Neuronal stem cell (in vitro differentiated cells): ENCODE results near the gene BTBD9.

Source experiments
- DNase-seq: peaks from one replicate; pipeline ENCODE4 v3.0.0-alpha.2; 2013; ENCODE audit warnings: low spot score
- H2AFZ ChIP-seq: one replicate; pipeline ENCODE4 v1.6.1; 2013; ENCODE audit warnings: mild to moderate bottlenecking, low read length, inconsistent platforms
- H2AK5ac ChIP-seq: 2 replicates; pipeline ENCODE4 v1.6.1; 2013; ENCODE audit warnings: low read depth, mild to moderate bottlenecking, inconsistent platforms, low read length, moderate library complexity, mixed read lengths
- H2BK120ac ChIP-seq: 2 replicates; pipeline ENCODE4 v1.6.1; 2013; ENCODE audit warnings: low read depth, mild to moderate bottlenecking, inconsistent platforms, low read length, moderate library complexity, mixed read lengths
- H2BK12ac ChIP-seq: one replicate; pipeline ENCODE4 v1.6.1; 2013; ENCODE audit warnings: low read length, inconsistent platforms
- H2BK15ac ChIP-seq: 2 replicates; pipeline ENCODE4 v1.6.1; 2013; ENCODE audit warnings: mild to moderate bottlenecking, low read length, inconsistent platforms, mixed read lengths
- H2BK5ac ChIP-seq: one replicate; pipeline ENCODE4 v1.6.1; 2013; ENCODE audit warnings: inconsistent platforms, mild to moderate bottlenecking, low read length, moderate library complexity
- H3K14ac ChIP-seq: one replicate; pipeline ENCODE4 v1.6.1; 2013; ENCODE audit warnings: low read length, inconsistent platforms
- H3K18ac ChIP-seq: 2 replicates; pipeline ENCODE4 v1.6.1; 2013; ENCODE audit warnings: low read length, inconsistent platforms
- H3K23ac ChIP-seq: 2 replicates; pipeline ENCODE4 v1.6.1; 2013; ENCODE audit warnings: low read depth, mild to moderate bottlenecking, mixed read lengths, low read length, inconsistent platforms; ENCODE audit not compliant: poor library complexity
- H3K27ac ChIP-seq: replicated peaks from 3 replicates; pipeline ENCODE4 v1.5.1; 2013; ENCODE audit warnings: low read length, inconsistent platforms
- H3K27me3 ChIP-seq, 3 experiments: 2 replicates each; pipeline ENCODE4 v1.6.1; 2013; ENCODE audit warnings: low read length in 3 of 3, mild to moderate bottlenecking in 2 of 3, inconsistent platforms in 1 of 3, low read depth in 1 of 3, mixed read lengths in 1 of 3, moderate library complexity in 1 of 3; ENCODE audit not compliant: control insufficient read depth in 3 of 3, insufficient read depth in 3 of 3
- H3K36me3 ChIP-seq, 2 donors: replicated peaks in 1 of 2; 2 replicates each; pipeline ENCODE4 v1.6.1; 2013; ENCODE audit warnings: low read length in 2 of 2; ENCODE audit not compliant: control insufficient read depth in 2 of 2, insufficient read depth in 2 of 2
- H3K4ac ChIP-seq: 2 replicates; pipeline ENCODE4 v1.6.1; 2013; ENCODE audit warnings: inconsistent platforms, mild to moderate bottlenecking, low read length, moderate library complexity
- H3K4me1 ChIP-seq, 2 donors: 1 replicate in 1 of 2; 2 replicates in 1 of 2; pipeline ENCODE4 v1.6.1; 2013; ENCODE audit warnings: low read length in 2 of 2, low read depth in 1 of 2; ENCODE audit not compliant: control insufficient read depth in 2 of 2, insufficient read depth in 1 of 2
- H3K4me2 ChIP-seq: one replicate; pipeline ENCODE4 v1.6.1; 2013; ENCODE audit warnings: mild to moderate bottlenecking, low read length, inconsistent platforms; ENCODE audit not compliant: insufficient read depth, poor library complexity, severe bottlenecking
- H3K4me3 ChIP-seq, 2 donors: 2 replicates each; pipeline ENCODE4 v1.5.1; 2013; ENCODE audit warnings: low read length in 2 of 2, mild to moderate bottlenecking in 2 of 2, inconsistent platforms in 1 of 2, moderate library complexity in 1 of 2
- H3K79me1 ChIP-seq: one replicate; pipeline ENCODE4 v1.6.1; 2013; ENCODE audit warnings: low read depth, mild to moderate bottlenecking, inconsistent platforms, low read length, moderate library complexity
- H3K9ac ChIP-seq: one replicate; pipeline ENCODE4 v1.6.1; 2013; ENCODE audit warnings: mild to moderate bottlenecking, low read depth, low read length, inconsistent platforms; ENCODE audit not compliant: poor library complexity
- H3K9me3 ChIP-seq, 2 donors: replicated peaks in 1 of 2; 2 replicates each; pipeline versions ENCODE3 to v1.6.1; 2013; ENCODE audit warnings: low read length in 2 of 2, mild to moderate bottlenecking in 2 of 2, inconsistent platforms in 1 of 2, low read depth in 1 of 2, mixed read lengths in 1 of 2, moderate library complexity in 1 of 2; ENCODE audit not compliant: control insufficient read depth in 2 of 2, insufficient read depth in 1 of 2
- H4K8ac ChIP-seq: one replicate; pipeline ENCODE4 v1.6.1; 2013; ENCODE audit warnings: low read depth, mild to moderate bottlenecking, inconsistent platforms, low read length, moderate library complexity
- H4K91ac ChIP-seq: one replicate; pipeline ENCODE4 v1.6.1; 2013; ENCODE audit warnings: low read length, low read depth, mild to moderate bottlenecking, inconsistent platforms; ENCODE audit not compliant: poor library complexity
- WGBS, 2 donors: extraction: QIAGEN DNeasy Blood & Tissue Kit; methylation state at CpG; one replicate each; pipeline ENCODE4 v1.1.7; 2013; ENCODE audit warnings: missing lambda C conversion rate in 2 of 2, mixed read lengths in 1 of 2; ENCODE audit not compliant: insufficient read length in 2 of 2, insufficient replicate concordance in 1 of 2; ENCODE audit errors: extremely low coverage in 2 of 2; 5-methylcytosine and 5-hydroxymethylcytosine counted together

BTBD9 gene

GRCh38 chr6:38221251-38221650 lies 418.5 kb downstream of the BTBD9 start:
- no peaks in the 10 kb centered on the region for H3K27me3 ChIP-seq
- H3K27ac ChIP-seq = no peak overlapping the region
- no peak overlapping the region for H3K4me2 ChIP-seq
- no peak overlapping the region for H2BK15ac ChIP-seq
- no peaks in the 10 kb centered on the region for H3K79me1 ChIP-seq
- no peaks in the 10 kb centered on the region for H3K36me3 ChIP-seq
- DNase-seq = no peak
- H3K9ac ChIP-seq = no peak overlapping the region
- H3K4me1 ChIP-seq = peaks cover 2 to 9% of the 10 kb centered on the region in 2 donors
- no peak overlapping the region for H4K8ac ChIP-seq
- peak overlapping the region; percentile 21 for H3K18ac ChIP-seq
- H2BK12ac ChIP-seq = no peak overlapping the region
- H3K9me3 ChIP-seq = no peaks in the 10 kb centered on the region
- no peak overlapping the region for H3K23ac ChIP-seq
- no peak overlapping the region for H2AK5ac ChIP-seq
- H2AFZ ChIP-seq = no peak overlapping the region
- peak overlapping the region; percentile 47 for H3K14ac ChIP-seq
- no peak overlapping the region for H3K4me3 ChIP-seq
- H4K91ac ChIP-seq = no peak overlapping the region
- H3K4ac ChIP-seq = no peak overlapping the region
- no peak overlapping the region for H2BK5ac ChIP-seq
- H2BK120ac ChIP-seq = no peak overlapping the region
- WGBS, 2 donors = no CpG with 5 or more reads among the region's 4 CpGs

DNA sequence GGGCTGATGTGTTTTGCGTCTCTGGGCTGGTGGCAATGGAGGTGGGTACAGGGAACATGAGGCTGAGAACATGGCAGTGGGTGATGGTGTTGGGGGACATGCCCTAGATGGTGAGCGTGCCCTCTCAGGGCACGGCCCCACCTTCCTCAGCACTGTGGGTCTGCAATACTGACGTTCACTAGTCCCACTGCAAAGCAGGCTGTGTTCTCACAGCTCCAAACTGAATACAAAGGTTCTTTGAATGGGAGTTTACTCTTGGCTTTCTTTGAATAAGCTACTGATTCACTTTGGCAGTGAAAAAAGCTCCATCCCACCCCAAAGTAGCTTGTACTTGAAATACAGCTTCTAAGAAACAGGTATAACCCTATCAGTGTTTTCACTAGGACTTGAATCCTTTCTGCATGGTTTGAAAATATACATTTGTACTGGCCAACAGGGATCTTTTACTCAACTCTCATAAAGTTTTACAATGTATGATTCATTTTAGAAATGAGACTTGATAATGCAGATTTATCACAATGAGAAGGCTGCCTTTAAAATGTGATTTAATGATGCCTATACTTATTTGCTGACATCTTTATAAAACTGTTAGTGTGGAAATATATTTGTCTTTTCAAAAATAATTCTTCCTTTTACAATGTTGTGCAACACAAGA lies 419.5 kb downstream of the BTBD9 start:
- H3K23ac ChIP-seq = no peak overlapping the region
- no peak overlapping the region for H3K18ac ChIP-seq
- H2AK5ac ChIP-seq = no peak overlapping the region
- H2BK12ac ChIP-seq = no peak overlapping the region
- no peak overlapping the region for H2BK15ac ChIP-seq
- H2AFZ ChIP-seq = no peak overlapping the region
- H3K9ac ChIP-seq = no peak overlapping the region
- no peaks in the 10 kb centered on the region for H3K36me3 ChIP-seq
- H3K79me1 ChIP-seq = no peaks in the 10 kb centered on the region
- H3K14ac ChIP-seq = no peak overlapping the region
- no peak overlapping the region for H3K27ac ChIP-seq
- H4K8ac ChIP-seq = no peak overlapping the region
- H3K4me3 ChIP-seq = peak overlapping the region in 1 of 2 donors; percentile 52
- no peak overlapping the region for H4K91ac ChIP-seq
- no CpG with 5 or more reads among the region's 4 CpGs for WGBS, 2 donors
- no peaks in the 10 kb centered on the region for H3K27me3 ChIP-seq
- no peak overlapping the region for H2BK5ac ChIP-seq
- peaks cover 7 to 9% of the 10 kb centered on the region in 2 donors for H3K4me1 ChIP-seq
- no peak overlapping the region for H3K4ac ChIP-seq
- H3K4me2 ChIP-seq = no peak overlapping the region
- DNase-seq = no peak
- no peaks in the 10 kb centered on the region for H3K9me3 ChIP-seq
- no peak overlapping the region for H2BK120ac ChIP-seq

- Histone ChIP-seq H3K36me3 (no peaks in the 10 kb centered on the region), H3K4ac (no peak overlapping the region)
- WGBS, 2 donors = no CpG with 5 or more reads among the region's 1 CpG
Observed at GRCh38 chr6:38218235-38218634, 421.5 kb downstream of the BTBD9 start.

DNA sequence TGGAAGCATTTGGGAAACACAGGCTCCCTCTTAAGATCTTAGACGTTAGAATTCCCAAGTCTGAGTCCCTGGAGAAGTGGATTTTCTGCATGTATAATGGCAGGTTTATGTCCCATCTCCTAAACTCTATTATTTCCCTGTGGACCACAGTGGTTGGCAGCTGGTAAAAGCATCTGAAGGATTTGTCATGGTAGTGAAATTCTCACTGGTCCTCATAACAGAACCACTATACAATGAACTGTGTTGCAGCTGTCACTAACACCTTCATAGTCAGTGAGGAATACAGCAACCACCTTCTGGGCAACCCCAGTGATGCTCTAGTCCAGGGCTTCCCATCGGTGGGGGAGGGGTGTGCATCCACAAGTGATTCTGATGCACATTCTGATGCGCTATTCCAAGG lies 423.3 kb downstream of the BTBD9 start:
- Histone ChIP-seq H2BK15ac (no peak overlapping the region), H3K4me3 (no peak overlapping the region), H3K14ac (no peak overlapping the region), H3K79me1 (no peaks in the 10 kb centered on the region), H3K9ac (no peak overlapping the region), H3K9me3 (no peaks in the 10 kb centered on the region), H2BK12ac (no peak overlapping the region), H3K4me1 (peaks cover 23 to 29% of the 10 kb centered on the region in 2 donors), H3K4ac (no peak overlapping the region), H2AK5ac (no peak overlapping the region), H2AFZ (no peak overlapping the region), H4K91ac (no peak overlapping the region), H3K18ac (no peak overlapping the region), H3K36me3 (no peaks in the 10 kb centered on the region), H3K23ac (no peak overlapping the region), H2BK120ac (no peak overlapping the region), H2BK5ac (no peak overlapping the region), H3K27ac (no peak overlapping the region), H3K4me2 (no peak overlapping the region), H4K8ac (no peak overlapping the region), H3K27me3 (no peaks in the 10 kb centered on the region)
- no peak for DNase-seq
- no CpG with 5 or more reads among the region's 3 CpGs for WGBS, 2 donors

More at GRCh38 chr6:38218235-38218634, 421.5 kb downstream of the BTBD9 start:
- Histone ChIP-seq H3K9ac (no peak overlapping the region), H2BK12ac (no peak overlapping the region), H3K27ac (no peak overlapping the region), H2AFZ (no peak overlapping the region), H3K9me3 (no peaks in the 10 kb centered on the region), H2BK5ac (no peak overlapping the region), H3K79me1 (no peaks in the 10 kb centered on the region), H3K23ac (no peak overlapping the region), H3K4me1 (peaks cover 13 to 17% of the 10 kb centered on the region in 2 donors), H2BK120ac (no peak overlapping the region), H4K91ac (no peak overlapping the region), H3K4me2 (no peak overlapping the region), H3K4me3 (no peak overlapping the region), H2AK5ac (no peak overlapping the region), H4K8ac (no peak overlapping the region), H2BK15ac (no peak overlapping the region), H3K14ac (no peak overlapping the region), H3K27me3 (no peaks in the 10 kb centered on the region), H3K18ac (no peak overlapping the region)
- DNase-seq = no peak
